Endothelial cell of umbilical vein (primary cell): ENCODE measurements around the gene PRKD1. TPM values are rescaled to one million over a fixed set of nuclear protein-coding genes. Genes with fewer than 3 reads are reported as not detected.
A peak's percentile ranks its signal among the peaks of the same experiment; 100 is the strongest.

Experiments
- BruUV-seq: library from RNA; stranded (reverse); fragments of 400-500 nt; replicated peaks from 2 replicates; lab custom pipeline; 2021; lab: Mats Ljungman, UMichigan
- CTCF ChIA-PET: fragments of 300-600, 350-600 bp; sonication (Branson Sonifier 250); formaldehyde crosslinking; loops from one replicate; lab custom pipeline; 2021; ENCODE audit warnings: antibody characterized with exemption, inconsistent platforms; lab: Charles Lee
- POLR2A ChIA-PET: fragments of 300-600, 350-600 bp; sonication (Branson Sonifier 250); formaldehyde crosslinking; loops from one replicate; lab custom pipeline; 2021; ENCODE audit warnings: antibody characterized with exemption, inconsistent platforms; lab: Charles Lee
- DNase-seq: peaks from one replicate; pipeline ENCODE4 v3.0.0-alpha.2; 2011; ENCODE audit warnings: low read depth, low spot score
- FAIRE-seq: peaks from 2 replicates; lab custom pipeline; 2011; peaks lifted over from hg19 to GRCh38; lab: Jason Lieb, UNC
- H2AFZ ChIP-seq: 2 replicates; pipeline ENCODE4 v1.6.0; 2012; ENCODE audit warnings: low read depth, low read length, control low read depth, inconsistent platforms
- H3K27ac ChIP-seq: 2 replicates; pipeline ENCODE4 v1.5.1; 2011; ENCODE audit warnings: low read depth, mild to moderate bottlenecking, control low read depth, low read length, moderate library complexity; ENCODE audit not compliant: insufficient read depth
- H3K27me3 ChIP-seq, 2 experiments: 2 replicates each; pipeline versions ENCODE4 v1.6.0 to v1.6.1; 2011; ENCODE audit warnings: low read length in 2 of 2, mixed read lengths in 1 of 2; ENCODE audit not compliant: control insufficient read depth in 2 of 2, insufficient read depth in 2 of 2
- H3K36me3 ChIP-seq, 2 experiments: 2 replicates in 1 of 2; 3 replicates in 1 of 2; pipeline ENCODE4 v1.5.1; 2011; ENCODE audit warnings: low read length in 2 of 2, mild to moderate bottlenecking in 1 of 2, moderate library complexity in 1 of 2; ENCODE audit not compliant: control insufficient read depth in 2 of 2, insufficient read depth in 2 of 2; ENCODE audit errors: extremely low read depth in 1 of 2
- H3K4me1 ChIP-seq: 3 replicates; pipeline ENCODE4 v1.5.1; 2011; ENCODE audit warnings: mild to moderate bottlenecking, low read length; ENCODE audit not compliant: control insufficient read depth, insufficient read depth; ENCODE audit errors: extremely low read depth
- H3K4me2 ChIP-seq: 2 replicates; pipeline ENCODE4 v1.6.1; 2011; ENCODE audit warnings: low read length, control low read depth, mixed read lengths; ENCODE audit not compliant: insufficient read depth
- H3K4me3 ChIP-seq, 3 experiments: fragments of 200-600 bp in 1 of 3; sonication (generic), shearing (Covaris generic) in 1 of 3; replicated peaks in 1 of 3; 2 replicates each; pipeline ENCODE4 v1.5.1; 2011 to 2016; ENCODE audit warnings: control low read depth in 3 of 3, low read length in 3 of 3, mild to moderate bottlenecking in 2 of 3, inconsistent platforms in 1 of 3, low read depth in 1 of 3, moderate library complexity in 1 of 3; ENCODE audit not compliant: insufficient read depth in 1 of 3
- H3K79me2 ChIP-seq: 2 replicates; pipeline ENCODE4 v1.6.0; 2012; ENCODE audit warnings: low read length, inconsistent platforms; ENCODE audit not compliant: control insufficient read depth, insufficient read depth
- H3K9ac ChIP-seq: replicated peaks from 2 replicates; pipeline ENCODE3; 2011; ENCODE audit warnings: low read length, control low read depth; ENCODE audit not compliant: insufficient read depth; ENCODE audit errors: extremely low read depth
- H3K9me1 ChIP-seq: replicated peaks from 3 replicates; pipeline ENCODE4 v1.6.0; 2011; ENCODE audit warnings: mild to moderate bottlenecking, low read length; ENCODE audit not compliant: control insufficient read depth, insufficient read depth; ENCODE audit errors: extremely low read depth
- H3K9me3 ChIP-seq: replicated peaks from 2 replicates; pipeline ENCODE4 v1.5.1; 2012; ENCODE audit warnings: low read length, inconsistent platforms; ENCODE audit not compliant: control insufficient read depth, insufficient read depth
- H4K20me1 ChIP-seq: replicated peaks from 2 replicates; pipeline ENCODE3; 2011; ENCODE audit warnings: mild to moderate bottlenecking, low read length; ENCODE audit not compliant: control insufficient read depth, insufficient read depth; ENCODE audit errors: extremely low read depth
- CTCF ChIP-seq, 2 donors: IDR thresholded peaks; 1 replicate in 1 of 2; 2 replicates in 1 of 2; pipeline ENCODE4 v1.5.1; 2011; ENCODE audit warnings: low read length in 2 of 2, mild to moderate bottlenecking in 2 of 2, moderate library complexity in 2 of 2, control low read depth in 1 of 2, inconsistent platforms in 1 of 2, low read depth in 1 of 2; ENCODE audit not compliant: insufficient read depth in 1 of 2; ENCODE audit errors: extremely low read depth in 1 of 2
- EZH2 ChIP-seq: IDR thresholded peaks from 2 replicates; pipeline ENCODE4 v1.6.1; 2012; ENCODE audit warnings: borderline replicate concordance, low read depth, mild to moderate bottlenecking, moderate library complexity, low read length, inconsistent platforms; ENCODE audit not compliant: severe bottlenecking
- FOS ChIP-seq: IDR thresholded peaks from 2 replicates; pipeline ENCODE4 v1.6.1; 2011; ENCODE audit warnings: mild to moderate bottlenecking, low read length, moderate library complexity, borderline replicate concordance; ENCODE audit not compliant: insufficient read depth
- JUN ChIP-seq: IDR thresholded peaks from 2 replicates; pipeline ENCODE4 v1.6.1; 2011; ENCODE audit warnings: borderline replicate concordance, low read depth; ENCODE audit not compliant: insufficient read length, insufficient read depth
- dilution Hi-C: fragments of 300-500 bp; cut with MboI; formaldehyde crosslinking; loops from one replicate; pipeline ENCODE4 v1.15.0; 2019; ENCODE audit warnings: low sequenced_read_pairs; ENCODE audit not compliant: extremely low pct_ligation_motif_present
- intact Hi-C: fragments of 100-400 bp; cut with micrococcal nuclease; formaldehyde crosslinking; loops from one replicate; pipeline ENCODE4 v1.10.0; 2022
- polyA plus RNA-seq, 4 experiments: library from polyadenylated mRNA; depleted of rRNA in 3 of 4; stranded (reverse) in 3 of 4; unstranded in 1 of 4; fragments of >200 nt; gene quantifications; 2 replicates each; pipeline versions ENCODE4 v1.2.1 to v1.2.3, GENCODE V29; 2011 to 2012; ENCODE audit warnings: missing spikeins in 1 of 4
- total RNA-seq: library from RNA; stranded (reverse); gene quantifications from 2 replicates; pipeline ENCODE4 v1.2.3, GENCODE V29; 2021

Gene PRKD1
- total and polyA plus RNA-seq, 2 donors (not counting 3 experiments of a cell fraction or from before 2014, with no cell fraction given) = 3.9 to 10.9 TPM

- CTCF ChIA-PET = interaction anchor here (0.6 to 10.6 kb wide), 17 partner anchors 20 to 1063 kb away, joined by 3 to 176 read pairs (median 4); partner anchors contain the start of gene PRKD1
- Histone ChIP-seq H3K27ac (no peak overlapping the region), H3K4me2 (no peak overlapping the region), H3K4me3 (no peak overlapping the region), H3K36me3 (no peaks in the 10 kb centered on the region), H2AFZ (no peak overlapping the region), H3K79me2 (no peaks in the 10 kb centered on the region), H3K9me3 (no peaks in the 10 kb centered on the region), H4K20me1 (no peaks in the 10 kb centered on the region), H3K9me1 (no peaks in the 10 kb centered on the region), H3K9ac (no peak overlapping the region), H3K27me3 (peaks cover 0 to 4% of the 10 kb centered on the region in 2 experiments), H3K4me1 (no peaks in the 10 kb centered on the region)
- dilution Hi-C loops (no loop called here), intact Hi-C loops (loop anchor here (1.0 to 2.0 kb wide), 5 partner anchors 378 to 894 kb away; partner anchors contain the start of gene PRKD1)
- POLR2A ChIA-PET = no interaction called here
- no TSS peak for BruUV-seq
- no peak for TF ChIP-seq JUN
- peak; percentile 27 to 41 for TF ChIP-seq CTCF (IDR thresholded peaks at IDR 0.05; ENCODE audit: extremely low read depth in 1 of 2, insufficient read depth in 1 of 2, low read depth in 1 of 2, low read length in 2 of 2)
- DNase-seq = peak; percentile 69
- FAIRE-seq = peak; percentile 8
Measured at GRCh38 chr14:29548948-29549370, 378.7 kb downstream of the PRKD1 start.

- no peak for FAIRE-seq
- intact Hi-C loops (no loop called here), dilution Hi-C loops (no loop called here)
- no peaks in the 10 kb centered on the region for H3K4me1 ChIP-seq
- BruUV-seq = no TSS peak
- H3K27ac ChIP-seq = no peak overlapping the region
- no peak overlapping the region for H3K4me2 ChIP-seq
- DNase-seq = no peak
- peaks cover 5 to 16% of the 10 kb centered on the region in 2 experiments for H3K27me3 ChIP-seq
- H3K9me3 ChIP-seq = no peaks in the 10 kb centered on the region
- no peak overlapping the region for H3K4me3 ChIP-seq
- CTCF ChIA-PET = interaction anchor here (0.6 to 10.6 kb wide), 3 partner anchors 9 to 789 kb away, joined by 3 to 176 read pairs (median 4); no protein-coding TSS in a partner anchor
- no peaks in the 10 kb centered on the region for H3K36me3 ChIP-seq
- H3K9me1 ChIP-seq = no peaks in the 10 kb centered on the region
- POLR2A ChIA-PET = no interaction called here
- H3K9ac ChIP-seq = no peak overlapping the region
- no peaks in the 10 kb centered on the region for H3K79me2 ChIP-seq
- H4K20me1 ChIP-seq = no peaks in the 10 kb centered on the region
- H2AFZ ChIP-seq = no peak overlapping the region
- no peak for TF ChIP-seq CTCF (IDR thresholded peaks at IDR 0.05; ENCODE audit: extremely low read depth in 1 of 2, insufficient read depth in 1 of 2, low read depth in 1 of 2, low read length in 2 of 2)
- no peak for TF ChIP-seq JUN
- no peak for TF ChIP-seq EZH2
- no peak for TF ChIP-seq FOS
Measured at GRCh38 chr14:29545714-29546113, 381.9 kb downstream of the PRKD1 start.
